ENCODE data around the gene PDCD4. TPM values are rescaled to one million over a fixed set of nuclear protein-coding genes. Genes with fewer than 3 reads are reported as not detected.

Gene PDCD4
- total and polyA plus RNA-seq, 4 donors: 14.7 to 94.4 (median 25.1) TPM

GRCh38 chr10:110861930-110862649, 9.6 kb upstream of the PDCD4 start:
- WGBS: 86% methylated on average over 6 of the region's 6 CpGs
- Histone ChIP-seq H3K9me3 (ENCODE audit: control insufficient read depth in 4 of 4, low read length in 3 of 4) (no peaks in the 10 kb centered on the region), H3K4me1 (ENCODE audit: control insufficient read depth in 4 of 4, insufficient read depth in 4 of 4, low read length in 3 of 4) (peaks cover 7 to 43% (median 24%) of the 10 kb centered on the region in 4 donors), H3K36me3 (ENCODE audit: control insufficient read depth in 4 of 4, insufficient read depth in 3 of 4, low read depth in 1 of 4, low read length in 3 of 4) (no peaks in the 10 kb centered on the region), H3K27me3 (ENCODE audit: control insufficient read depth in 4 of 4, insufficient read depth in 4 of 4, low read length in 3 of 4) (no peaks in the 10 kb centered on the region), H3K4me3 (ENCODE audit: low read depth in 1 of 3, low read length in 3 of 3) (no peak overlapping the region), H3K27ac (ENCODE audit: low read depth in 1 of 2, low read length in 2 of 2) (no peak overlapping the region), H3K9ac (ENCODE audit: low read depth in 1 of 2, low read length in 2 of 2) (no peak overlapping the region)
- DNase-seq (ENCODE audit: low spot score): no peak
- TF ChIP-seq HNF4G (IDR thresholded peaks at IDR 0.05) (no peak), FOXA2 (IDR thresholded peaks at IDR 0.05) (no peak), RXRA (IDR thresholded peaks at IDR 0.05) (no peak), ATF3 (IDR thresholded peaks at IDR 0.05) (no peak), ZBTB33 (IDR thresholded peaks at IDR 0.05) (no peak), SP1 (IDR thresholded peaks at IDR 0.05) (no peak)

GRCh38 chr10:110862961-110863360, 8.8 kb upstream of the PDCD4 start:
- no peaks in the 10 kb centered on the region for H3K27me3 ChIP-seq (ENCODE audit: control insufficient read depth in 4 of 4, insufficient read depth in 4 of 4, low read length in 3 of 4)
- WGBS: 93% methylated on average over 6 of the region's 6 CpGs
- H3K9ac ChIP-seq (ENCODE audit: low read depth in 1 of 2, low read length in 2 of 2): no peak overlapping the region
- no peaks in the 10 kb centered on the region for H3K9me3 ChIP-seq (ENCODE audit: control insufficient read depth in 4 of 4, low read length in 3 of 4)
- H3K4me1 ChIP-seq (ENCODE audit: control insufficient read depth in 4 of 4, insufficient read depth in 4 of 4, low read length in 3 of 4): peaks cover 0 to 35% (median 15%) of the 10 kb centered on the region in 4 donors
- no peak for DNase-seq (ENCODE audit: low spot score)
- no peak overlapping the region for H3K4me3 ChIP-seq (ENCODE audit: low read depth in 1 of 3, low read length in 3 of 3)
- H3K36me3 ChIP-seq (ENCODE audit: control insufficient read depth in 4 of 4, insufficient read depth in 3 of 4, low read depth in 1 of 4, low read length in 3 of 4): no peaks in the 10 kb centered on the region
- H3K27ac ChIP-seq (ENCODE audit: low read depth in 1 of 2, low read length in 2 of 2): no peak overlapping the region
- TF ChIP-seq NR2F2 (IDR thresholded peaks at IDR 0.05) (no peak), GABPA (IDR thresholded peaks at IDR 0.05 in 1 of 2, conservative IDR thresholded peaks at IDR 0.05 in 1 of 2) (no peak), EGR1 (IDR thresholded peaks at IDR 0.05; ENCODE audit: low read depth in 2 of 2) (no peak), RAD21 (IDR thresholded peaks at IDR 0.05) (no peak), HNF4A (conservative IDR thresholded peaks at IDR 0.05) (no peak), ATF3 (IDR thresholded peaks at IDR 0.05) (no peak), REST (IDR thresholded peaks at IDR 0.05) (no peak), JUND (IDR thresholded peaks at IDR 0.05) (no peak), FOXA1 (IDR thresholded peaks at IDR 0.05) (no peak), CTCF (IDR thresholded peaks at IDR 0.05; ENCODE audit: low read depth, low read length, missing input control) (no peak), HNF4G (IDR thresholded peaks at IDR 0.05) (no peak), MAX (IDR thresholded peaks at IDR 0.05) (no peak), YY1 (IDR thresholded peaks at IDR 0.05) (no peak), FOXA2 (IDR thresholded peaks at IDR 0.05) (no peak), ZBTB33 (IDR thresholded peaks at IDR 0.05) (no peak), RXRA (IDR thresholded peaks at IDR 0.05) (no peak), SP1 (IDR thresholded peaks at IDR 0.05) (no peak), TAF1 (conservative IDR thresholded peaks at IDR 0.05) (no peak)

All from liver (tissue), 9 donors.